Measurements from ENCODE around the gene PTGES3L. TPM values are rescaled to one million over a fixed set of nuclear protein-coding genes. Genes with fewer than 3 reads are reported as not detected.

The PTGES3L gene
- total RNA-seq = 1 to 10 TPM; 2.5 to 6.6 TPM
- polyA plus RNA-seq = 1 to 10 TPM; 3.2 to 5.5 TPM
- long read RNA-seq, donor 1, transcript PTGES3L-206 (7 exons, 855 nt) = major isoform, 5 of 6 reads
- long read RNA-seq, donor 1, partial matches to known transcripts = 0 of 6 reads
- long read RNA-seq, donor 1, other reads (novel, unspliced or antisense) = 1 of 6 reads
- long read RNA-seq, donor 2, partial matches to known transcripts = 0 of 1 reads
- long read RNA-seq, donor 2, other reads (novel, unspliced or antisense) = 0 of 1 reads

DNA sequence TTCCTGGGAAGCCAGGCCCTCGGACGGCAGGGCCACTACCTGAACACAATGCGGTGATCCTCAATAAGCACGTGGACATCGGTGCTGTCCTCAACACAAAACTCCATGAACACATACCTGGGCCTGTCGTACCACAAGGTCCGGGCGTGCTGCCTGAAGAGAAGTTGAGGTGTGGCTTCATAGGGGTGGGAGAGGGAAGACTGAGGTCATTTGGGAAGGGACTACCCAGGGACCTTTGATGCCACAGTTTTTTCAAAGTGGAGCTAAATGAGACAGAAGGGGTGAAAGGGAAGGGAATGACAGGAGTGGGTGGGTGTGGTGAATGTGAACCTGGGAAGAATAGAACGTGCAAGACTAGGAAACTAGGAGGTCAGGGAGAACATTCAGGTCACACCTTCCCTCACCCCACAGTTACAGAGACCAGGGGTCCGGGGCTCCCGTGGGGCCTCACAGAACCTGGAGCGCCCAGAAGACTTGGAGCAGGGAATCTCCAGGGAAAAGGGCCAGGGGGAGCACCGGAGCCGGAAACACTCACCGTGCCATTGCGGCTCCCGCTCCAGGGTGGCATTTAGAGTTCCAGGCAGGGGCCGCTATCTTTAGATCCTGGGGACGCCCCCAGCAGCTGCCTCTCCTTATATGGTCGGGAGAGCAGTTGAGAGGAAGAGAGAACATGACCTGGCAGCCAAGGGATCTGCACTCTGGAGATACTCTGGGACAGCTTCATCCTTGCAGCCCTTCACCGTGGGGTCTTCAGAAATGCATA lies at the start of gene PTGES3L:
PTGES3L (minus strand) TSS at position 570 of the 763 bp plus-strand sequence; CDS start at position 543, 27 bp downstream.
- H3K27me3 ChIP-seq (ENCODE audit: control insufficient read depth in 1 of 2, insufficient read depth in 2 of 2, low read length in 1 of 2) = no peaks in the 10 kb centered on the region
- 26 to 30% methylated on average over 21 of the region's 21 CpGs for WGBS, 2 donors
- H3K9me3 ChIP-seq (ENCODE audit: control insufficient read depth, low read length) = no peaks in the 10 kb centered on the region
- peak; percentile 71 to 88 for DNase-seq
- intact Hi-C loops (cut with DNase I) = no loop called here
- peak; percentile 75 for ATAC-seq (ENCODE audit: low FRiP score)
- no peaks in the 10 kb centered on the region for H3K4me1 ChIP-seq (ENCODE audit: control insufficient read depth in 1 of 2, insufficient read depth in 2 of 2, low read length in 2 of 2)
- H3K36me3 ChIP-seq (ENCODE audit: control insufficient read depth in 1 of 2, insufficient read depth in 2 of 2, low read length in 1 of 2) = no peaks in the 10 kb centered on the region
- H3K4me3 ChIP-seq (ENCODE audit: low read length in 2 of 2) = peak within 1 kb of the TSS; percentile 82 to 98
- peak within 1 kb of the TSS in 1 of 2 donors; percentile 60 for H3K27ac ChIP-seq (ENCODE audit: low read depth in 1 of 2, low read length in 2 of 2)

DNA sequence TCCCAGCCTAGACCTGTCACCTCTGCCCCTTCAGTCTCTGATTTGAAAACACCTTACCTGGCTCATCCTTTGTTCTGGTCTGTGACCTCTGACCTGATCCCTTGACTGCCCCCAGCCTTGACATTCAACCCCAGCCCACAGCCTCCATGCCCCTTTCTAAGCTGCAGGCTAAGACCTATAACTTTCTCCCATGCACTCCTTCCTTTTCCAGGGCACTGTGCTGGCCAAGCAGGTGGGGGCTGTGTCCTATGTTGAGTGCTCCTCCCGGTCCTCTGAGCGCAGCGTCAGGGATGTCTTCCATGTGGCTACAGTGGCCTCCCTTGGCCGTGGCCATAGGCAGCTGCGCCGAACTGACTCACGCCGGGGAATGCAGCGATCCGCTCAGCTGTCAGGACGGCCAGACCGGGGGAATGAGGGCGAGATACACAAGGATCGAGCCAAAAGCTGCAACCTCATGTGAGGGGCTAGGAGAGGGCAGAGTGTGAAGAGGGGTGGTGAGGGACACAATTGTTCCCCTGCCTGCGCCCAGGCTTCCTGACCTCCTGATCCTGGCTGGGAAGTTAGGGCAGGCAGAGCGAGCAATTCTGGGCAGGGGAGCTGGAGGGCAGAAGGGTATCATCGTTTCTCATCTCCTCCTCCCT lies 48.5 kb upstream of the PTGES3L start:
- intact Hi-C loops (cut with DNase I) = loop anchor here (5.0 kb wide), 3 partner anchors 59 to 99 kb away; partner anchors contain the start of gene BRCA1 (in 1 of the 2)

DNA sequence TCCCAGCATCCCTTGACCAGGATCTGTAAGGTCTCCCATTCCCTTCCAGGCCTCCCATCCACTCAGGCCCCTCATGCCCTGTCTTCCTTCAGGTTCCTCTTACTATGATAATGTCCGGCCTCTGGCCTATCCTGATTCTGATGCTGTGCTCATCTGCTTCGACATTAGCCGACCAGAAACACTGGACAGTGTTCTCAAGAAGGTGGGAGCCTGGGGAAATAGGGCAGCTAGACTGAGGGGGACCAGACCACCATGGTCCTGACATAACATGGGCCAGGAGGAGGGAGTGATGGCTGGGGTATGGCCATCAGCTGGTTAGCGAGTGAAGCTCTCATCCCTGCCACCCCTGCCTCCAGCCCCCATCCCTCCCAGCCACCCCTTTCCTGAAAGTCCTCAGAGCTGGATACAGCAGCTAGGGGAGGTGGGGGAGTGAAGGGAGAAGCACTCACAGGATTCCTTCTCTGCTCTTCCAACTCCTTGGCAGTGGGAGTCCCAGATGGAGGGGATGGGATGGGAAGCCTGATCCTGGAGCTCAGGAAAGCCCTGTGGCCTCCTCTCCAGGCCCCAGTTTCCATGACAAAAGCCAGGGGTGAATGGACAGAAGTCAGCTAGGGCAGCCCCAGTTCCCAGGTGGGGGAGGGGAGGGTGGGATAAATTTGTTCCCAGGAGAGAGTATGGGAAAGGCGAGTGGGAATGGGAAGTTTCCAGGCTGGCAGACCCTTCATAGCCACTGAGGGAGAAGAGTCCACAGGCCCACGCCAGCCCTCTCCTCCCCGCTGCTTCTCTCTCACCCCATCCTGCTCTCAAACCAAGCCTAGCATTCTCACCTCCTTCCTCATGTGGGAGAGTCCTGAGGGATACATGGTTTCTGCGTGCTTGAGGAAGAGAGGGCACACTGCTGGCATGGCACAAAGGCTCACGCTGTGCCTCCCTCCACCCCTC lies 47.5 kb upstream of the PTGES3L start:
- intact Hi-C loops (cut with DNase I) = loop anchor here (5.0 kb wide), 3 partner anchors 60 to 100 kb away; partner anchors contain the start of gene BRCA1 (in 1 of the 2)
- Histone ChIP-seq H3K36me3 (ENCODE audit: control insufficient read depth in 1 of 2, insufficient read depth in 2 of 2, low read length in 1 of 2) (no peaks in the 10 kb centered on the region), H3K9me3 (ENCODE audit: control insufficient read depth, low read length) (no peaks in the 10 kb centered on the region), H3K27ac (ENCODE audit: low read depth in 1 of 2, low read length in 2 of 2) (no peak overlapping the region), H3K27me3 (ENCODE audit: control insufficient read depth in 1 of 2, insufficient read depth in 2 of 2, low read length in 1 of 2) (no peaks in the 10 kb centered on the region), H3K4me3 (ENCODE audit: low read length in 2 of 2) (no peak overlapping the region), H3K4me1 (ENCODE audit: control insufficient read depth in 1 of 2, insufficient read depth in 2 of 2, low read length in 2 of 2) (no peaks in the 10 kb centered on the region)
- DNase-seq (peak in 1 of 2 donors; percentile 21), ATAC-seq (ENCODE audit: low FRiP score) (no peak)
- 82 to 83% methylated on average over 9 of the region's 9 CpGs for WGBS, 2 donors

More for the DNA sequence above, 48.5 kb upstream of the PTGES3L start:
- H3K36me3 ChIP-seq (ENCODE audit: control insufficient read depth in 1 of 2, insufficient read depth in 2 of 2, low read length in 1 of 2) = no peaks in the 10 kb centered on the region
- H3K27me3 ChIP-seq (ENCODE audit: control insufficient read depth in 1 of 2, insufficient read depth in 2 of 2, low read length in 1 of 2) = no peaks in the 10 kb centered on the region
- no peak overlapping the region for H3K4me3 ChIP-seq (ENCODE audit: low read length in 2 of 2)
- DNase-seq (no peak), ATAC-seq (ENCODE audit: low FRiP score) (no peak)
- no peaks in the 10 kb centered on the region for H3K4me1 ChIP-seq (ENCODE audit: control insufficient read depth in 1 of 2, insufficient read depth in 2 of 2, low read length in 2 of 2)
- H3K27ac ChIP-seq (ENCODE audit: low read depth in 1 of 2, low read length in 2 of 2) = no peak overlapping the region
- H3K9me3 ChIP-seq (ENCODE audit: control insufficient read depth, low read length) = no peaks in the 10 kb centered on the region
- 86 to 87% methylated on average over 17 of the region's 17 CpGs for WGBS, 2 donors

DNA sequence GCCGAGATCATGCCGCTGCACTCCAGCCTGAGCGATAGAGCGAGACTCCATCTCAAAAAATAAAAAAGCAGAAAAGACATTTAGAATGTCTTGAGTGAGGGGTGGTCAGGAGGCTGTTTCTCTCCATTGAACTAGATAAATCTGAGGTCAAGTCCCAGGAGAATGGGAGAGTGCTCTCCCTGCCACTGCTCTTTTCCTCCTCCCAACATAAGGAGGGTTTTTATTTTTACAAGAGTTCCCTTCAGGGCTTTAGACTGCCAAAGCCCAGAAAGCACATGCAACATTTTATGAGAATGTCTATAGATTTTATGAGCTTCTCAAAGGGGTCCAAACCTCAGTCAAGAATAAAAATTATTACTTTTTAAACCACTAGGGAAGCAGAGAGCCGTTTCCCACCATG lies 46.7 kb upstream of the PTGES3L start:
- intact Hi-C loops (cut with DNase I) = loop anchor here (5.0 kb wide), 3 partner anchors 61 to 101 kb away; partner anchors contain the start of gene BRCA1 (in 1 of the 2)
- Histone ChIP-seq H3K9me3 (ENCODE audit: control insufficient read depth, low read length) (no peaks in the 10 kb centered on the region), H3K27ac (ENCODE audit: low read depth in 1 of 2, low read length in 2 of 2) (no peak overlapping the region), H3K27me3 (ENCODE audit: control insufficient read depth in 1 of 2, insufficient read depth in 2 of 2, low read length in 1 of 2) (no peaks in the 10 kb centered on the region), H3K4me1 (ENCODE audit: control insufficient read depth in 1 of 2, insufficient read depth in 2 of 2, low read length in 2 of 2) (no peaks in the 10 kb centered on the region), H3K36me3 (ENCODE audit: control insufficient read depth in 1 of 2, insufficient read depth in 2 of 2, low read length in 1 of 2) (no peaks in the 10 kb centered on the region), H3K4me3 (ENCODE audit: low read length in 2 of 2) (no peak overlapping the region)
- ATAC-seq (ENCODE audit: low FRiP score) = no peak
- DNase-seq = no peak
- WGBS, 2 donors = 72 to 74% methylated on average over 5 of the region's 5 CpGs

DNA sequence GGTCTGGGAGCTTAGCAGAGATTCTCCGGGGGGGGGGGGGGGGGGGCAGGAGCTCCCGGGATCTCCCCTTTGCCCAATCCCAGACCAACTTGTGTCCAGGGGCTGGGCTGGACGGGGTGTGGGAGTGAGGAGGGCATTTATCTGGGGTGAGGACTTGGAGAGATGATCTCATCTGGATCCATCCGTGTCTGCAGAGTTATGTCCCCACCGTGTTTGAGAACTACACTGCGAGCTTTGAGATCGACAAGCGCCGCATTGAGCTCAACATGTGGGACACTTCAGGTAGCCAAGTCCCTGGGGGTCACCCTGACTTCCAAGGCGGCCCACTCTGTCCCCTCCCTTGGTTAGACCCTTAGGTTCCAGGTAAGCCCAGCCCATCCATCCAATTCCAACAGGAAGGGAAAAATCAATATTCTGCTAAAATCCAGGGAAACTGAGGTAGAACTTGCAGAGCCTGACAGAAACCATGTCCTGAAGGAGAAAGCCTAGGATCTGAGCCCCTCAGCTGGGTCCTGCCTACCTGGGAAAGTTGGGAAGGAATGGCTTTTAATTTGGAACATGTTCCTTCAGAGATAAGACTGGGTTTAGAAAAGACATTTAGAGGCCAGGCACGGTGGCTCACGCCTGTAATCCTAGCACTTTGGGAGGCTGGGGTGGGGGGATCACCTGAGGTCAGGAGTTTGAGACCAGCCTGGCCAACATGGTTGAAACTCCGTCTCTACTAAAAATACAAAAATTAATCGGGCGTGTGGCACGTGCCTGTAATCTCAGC lies 46.1 kb upstream of the PTGES3L start:
- Histone ChIP-seq H3K27me3 (ENCODE audit: control insufficient read depth in 1 of 2, insufficient read depth in 2 of 2, low read length in 1 of 2) (no peaks in the 10 kb centered on the region), H3K4me3 (ENCODE audit: low read length in 2 of 2) (no peak overlapping the region), H3K9me3 (ENCODE audit: control insufficient read depth, low read length) (no peaks in the 10 kb centered on the region), H3K36me3 (ENCODE audit: control insufficient read depth in 1 of 2, insufficient read depth in 2 of 2, low read length in 1 of 2) (no peaks in the 10 kb centered on the region), H3K4me1 (ENCODE audit: control insufficient read depth in 1 of 2, insufficient read depth in 2 of 2, low read length in 2 of 2) (no peaks in the 10 kb centered on the region), H3K27ac (ENCODE audit: low read depth in 1 of 2, low read length in 2 of 2) (no peak overlapping the region)
- WGBS, 2 donors = 53 to 55% methylated on average over 14 to 16 of the region's 16 CpGs
- intact Hi-C loops (cut with DNase I) = loop anchor here (2.0 to 5.0 kb wide), 4 partner anchors 61 to 101 kb away; partner anchors contain the start of gene BRCA1 (in 2 of the 2)
- DNase-seq (peak in 1 of 2 donors; percentile 42), ATAC-seq (ENCODE audit: low FRiP score) (no peak)

DNA sequence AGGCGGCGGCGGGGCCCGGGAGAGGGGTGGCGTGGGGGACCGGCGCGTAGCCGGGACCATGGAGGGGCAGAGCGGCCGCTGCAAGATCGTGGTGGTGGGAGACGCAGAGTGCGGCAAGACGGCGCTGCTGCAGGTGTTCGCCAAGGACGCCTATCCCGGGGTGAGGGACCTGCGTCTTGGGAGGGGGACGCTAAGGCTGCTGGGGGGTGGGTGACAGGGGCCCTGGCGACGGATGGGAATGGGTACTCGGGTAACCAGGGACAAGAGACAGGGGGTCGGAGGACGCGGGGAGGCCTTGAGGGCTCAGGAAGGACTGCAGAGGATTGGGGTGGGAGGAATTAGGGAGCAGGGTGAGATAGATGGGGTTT lies 45.4 kb upstream of the PTGES3L start:
- WGBS, 2 donors = 1 to 3% methylated on average over 25 to 27 of the region's 27 CpGs
- ATAC-seq (ENCODE audit: low FRiP score) (no peak), DNase-seq (peak in 1 of 2 donors; percentile 58)
- Histone ChIP-seq H3K4me3 (ENCODE audit: low read length in 2 of 2) (peak overlapping the region; percentile 49 to 76), H3K4me1 (ENCODE audit: control insufficient read depth in 1 of 2, insufficient read depth in 2 of 2, low read length in 2 of 2) (no peaks in the 10 kb centered on the region), H3K27ac (ENCODE audit: low read depth in 1 of 2, low read length in 2 of 2) (peak overlapping the region in 1 of 2 donors; percentile 21), H3K36me3 (ENCODE audit: control insufficient read depth in 1 of 2, insufficient read depth in 2 of 2, low read length in 1 of 2) (no peaks in the 10 kb centered on the region), H3K27me3 (ENCODE audit: control insufficient read depth in 1 of 2, insufficient read depth in 2 of 2, low read length in 1 of 2) (no peaks in the 10 kb centered on the region), H3K9me3 (ENCODE audit: control insufficient read depth, low read length) (no peaks in the 10 kb centered on the region)
- intact Hi-C loops (cut with DNase I) = loop anchor here (2.0 to 5.0 kb wide), 4 partner anchors 62 to 102 kb away; partner anchors contain the start of gene BRCA1 (in 2 of the 2)

DNA sequence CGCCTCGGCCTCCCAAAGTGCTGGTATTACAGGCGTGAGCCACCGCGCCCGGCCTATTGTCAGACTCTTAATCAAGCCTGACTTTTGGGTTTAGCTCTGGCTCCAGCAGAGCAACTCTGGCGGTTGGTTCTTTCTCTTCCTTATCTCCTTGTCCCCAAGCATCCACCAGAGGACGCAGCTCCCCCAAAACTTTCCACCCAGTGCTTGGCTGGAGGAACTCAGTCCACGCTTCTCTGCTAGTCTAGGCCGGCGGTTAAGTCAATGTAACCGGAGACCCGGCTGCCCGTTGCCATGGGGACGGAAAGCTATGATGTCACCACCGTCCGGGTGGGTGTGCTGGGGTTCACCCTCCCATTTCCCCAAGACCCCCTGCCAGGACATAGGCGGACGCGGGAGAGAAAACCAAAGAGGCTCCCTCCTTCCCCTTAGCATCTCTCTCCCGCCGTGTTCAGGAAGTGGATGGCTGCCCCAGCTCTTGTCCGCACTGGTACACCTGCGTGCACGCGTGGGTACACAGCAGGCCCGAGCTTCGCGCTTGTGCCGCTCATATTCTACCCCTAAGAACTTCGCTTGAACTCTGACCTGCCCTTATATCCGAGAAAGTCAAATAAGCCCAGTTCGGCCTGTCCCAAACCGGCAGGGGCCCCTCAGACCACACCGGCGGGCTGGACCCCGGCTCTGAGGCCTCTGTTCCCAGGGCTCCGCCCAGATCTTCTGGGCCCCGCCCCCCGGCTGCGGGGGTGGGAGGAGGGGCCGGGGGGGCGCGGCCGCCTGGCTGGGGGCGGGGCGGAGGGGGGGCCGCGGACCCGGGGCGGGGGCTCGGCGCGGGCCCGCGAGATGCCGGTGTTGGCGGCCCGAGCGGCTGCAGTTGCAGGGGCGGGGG lies 44.8 kb upstream of the PTGES3L start, which contains the start of gene RND2:
RND2 (plus strand) TSS at position 825 of the 883 bp plus-strand sequence. CDS start 117 bp downstream, outside the sequence.
- WGBS, 2 donors = 0 to 1% methylated on average over 52 to 61 of the region's 61 CpGs
- peak; percentile 82 for ATAC-seq (ENCODE audit: low FRiP score)
- Histone ChIP-seq H3K9me3 (ENCODE audit: control insufficient read depth, low read length) (no peaks in the 10 kb centered on the region), H3K27me3 (ENCODE audit: control insufficient read depth in 1 of 2, insufficient read depth in 2 of 2, low read length in 1 of 2) (no peaks in the 10 kb centered on the region), H3K4me3 (ENCODE audit: low read length in 2 of 2) (peak within 1 kb of the TSS; percentile 49 to 76), H3K27ac (ENCODE audit: low read depth in 1 of 2, low read length in 2 of 2) (peak within 1 kb of the TSS in 1 of 2 donors; percentile 61), H3K4me1 (ENCODE audit: control insufficient read depth in 1 of 2, insufficient read depth in 2 of 2, low read length in 2 of 2) (no peaks in the 10 kb centered on the region), H3K36me3 (ENCODE audit: control insufficient read depth in 1 of 2, insufficient read depth in 2 of 2, low read length in 1 of 2) (no peaks in the 10 kb centered on the region)
- DNase-seq = peak; percentile 94 to 96
- intact Hi-C loops (cut with DNase I) = loop anchor here (2.0 to 5.0 kb wide), 6 partner anchors 63 to 188 kb away; partner anchors contain the start of genes BRCA1 (in 2 of the 2), NBR1 (in 1 of the 2) and TMEM106A (in 1 of the 2)
